Motor neuron (in vitro differentiated cells): ENCODE results near the gene MYO18A. TPM values are rescaled to one million over a fixed set of nuclear protein-coding genes. Genes with fewer than 3 reads are reported as not detected.
"Not testable (repeated sequence)": the region's sequence is repeated elsewhere in the genome, so short reads cannot be mapped to it uniquely, and the experiment has no call there.

Experiments
- ATAC-seq, 8 experiments: fragments of 200-7000 bp; cut with Tn5 transposase; replicated peaks in 6 of 8; 2 replicates each; pipeline ENCODE4 v1.8.0; 2021; ENCODE audit warnings: mild to moderate bottlenecking in 8 of 8, moderate library complexity in 8 of 8
- H3K27ac ChIP-seq, 2 donors: fragments of 250-450 bp; sonication (Bioruptor Pico); 2 replicates each; pipeline ENCODE4 v1.9.0; 2021; ENCODE audit warnings: antibody characterized with exemption in 2 of 2, mild to moderate bottlenecking in 2 of 2, moderate library complexity in 1 of 2
- H3K4me1 ChIP-seq, 2 donors: fragments of 250-450 bp; sonication (Bioruptor Pico); replicated peaks in 1 of 2; 2 replicates each; pipeline ENCODE4 v1.6.1; 2021; ENCODE audit warnings: antibody characterized with exemption in 2 of 2, mild to moderate bottlenecking in 2 of 2, moderate library complexity in 1 of 2
- H3K4me3 ChIP-seq, 5 donors: fragments of 250-450 bp; sonication (Bioruptor Pico); 2 replicates each; pipeline ENCODE4 v1.9.0; 2021; ENCODE audit warnings: antibody characterized with exemption in 5 of 5, mild to moderate bottlenecking in 5 of 5, moderate library complexity in 4 of 5
- WGBS, 10 experiments: fragments of 450-650 bp; shearing (Covaris generic); methylation state at CpG; one replicate each; pipeline ENCODE4 v1.0.0; 2022; 5-methylcytosine and 5-hydroxymethylcytosine counted together
- in situ Hi-C, 9 experiments: fragments of 400-800 bp; cut with MboI; loops; one replicate each; pipeline ENCODE4 v1.15.0; 2021; ENCODE audit warnings: low sequenced_read_pairs in 9 of 9, low pct_unique_long_range_greater_than_20kb in 2 of 9; ENCODE audit not compliant: unreplicated experiment in 9 of 9
- total RNA-seq, 8 experiments: library from RNA; unstranded; fragments of 300-600 nt; gene quantifications; 2 replicates each; pipeline versions ENCODE4 v1.2.3 to v1.2.4, GENCODE V29; 2022

Gene MYO18A
- total RNA-seq, result 100 to 1,000 TPM in 1 of 8 experiments, 10 to 100 TPM in 7; 25.9 to 233 (median 31.1) TPM

DNA sequence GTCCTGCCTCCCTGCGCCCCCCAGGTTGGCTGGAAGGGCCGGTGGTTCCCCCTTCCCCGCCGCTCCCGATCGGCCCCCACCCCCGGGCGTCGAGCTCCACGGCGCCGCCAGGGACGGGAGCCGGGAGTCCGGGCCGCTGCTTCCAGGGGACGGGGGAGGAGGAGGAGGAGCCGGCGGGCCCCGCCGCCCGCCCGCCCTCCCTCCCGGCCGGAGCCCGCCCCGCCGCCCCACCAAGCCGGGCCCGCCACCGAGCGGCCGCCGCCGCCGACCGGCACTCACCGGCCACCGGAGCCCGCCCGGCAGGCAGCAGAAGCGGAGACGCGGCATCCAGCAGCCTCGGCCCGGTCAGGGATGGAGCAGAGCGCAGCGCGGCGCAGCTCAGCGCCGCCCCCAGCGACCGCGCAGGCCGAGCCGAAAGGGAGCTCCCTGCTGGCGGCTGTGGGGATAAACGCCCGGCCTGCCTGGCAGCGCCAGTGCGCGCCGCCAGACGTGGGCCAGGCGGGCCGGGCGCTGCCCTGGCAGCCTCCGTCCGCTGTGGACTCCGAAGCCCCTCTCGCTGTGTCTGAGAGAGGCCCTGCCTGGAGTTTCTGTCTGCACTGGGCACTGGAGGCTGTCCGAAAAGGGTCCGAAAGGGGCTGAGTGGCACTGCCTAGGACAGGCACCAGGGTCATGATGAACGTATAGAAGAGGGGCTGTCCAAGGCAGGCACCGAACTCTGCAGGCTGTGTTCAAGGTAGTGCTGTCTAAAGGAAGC lies at the start of gene MYO18A:
Gene MYO18A (minus strand): TSS at position 365 of the 754 bp plus-strand sequence. CDS start 13,458 bp downstream, outside the sequence.
- H3K27ac ChIP-seq, result peak within 1 kb of the TSS; percentile 76 to 77
- H3K4me3 ChIP-seq, result peak within 1 kb of the TSS; percentile 53 to 77 (median 67)
- peaks cover 21 to 24% of the 10 kb centered on the region in 2 donors for H3K4me1 ChIP-seq
- WGBS, 10 experiments, result 0 to 100% (median 13%) methylated on average over 1 to 7 of the region's 76 CpGs; no CpG with 5 or more reads in 6 of the 10 experiments
- in situ Hi-C loops, result no loop called here
- peak; percentile 62 to 94 (median 90) for ATAC-seq

DNA sequence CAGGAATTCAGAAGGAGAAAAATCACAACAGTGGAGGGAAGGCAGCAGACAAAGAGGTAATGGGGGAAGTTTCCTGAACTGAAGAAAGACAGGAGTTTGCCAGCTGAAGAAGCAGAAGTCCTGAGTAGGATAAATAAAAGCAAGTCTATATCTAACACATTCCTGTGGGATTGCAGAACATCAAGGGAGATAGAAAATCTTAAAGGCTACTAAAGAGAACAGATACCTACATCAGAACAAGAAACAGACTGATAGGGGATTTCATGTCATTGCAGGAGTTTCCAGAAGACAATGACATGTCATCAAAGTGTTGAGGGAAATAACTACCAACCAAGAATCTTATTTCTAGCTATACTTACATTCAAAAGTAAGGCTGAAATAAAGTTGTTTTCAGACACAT lies 45.2 kb upstream of the MYO18A start:
- in situ Hi-C loops, result no loop called here
- no peak for ATAC-seq
- Histone ChIP-seq H3K4me1 (no peaks in the 10 kb centered on the region), H3K4me3 (no peak overlapping the region), H3K27ac (no peak overlapping the region)

GRCh38 chr17:29221338-29221737 lies 41.1 kb upstream of the MYO18A start:
- in situ Hi-C loops, H3K4me3 ChIP-seq, ATAC-seq, H3K27ac ChIP-seq, H3K4me1 ChIP-seq: not testable (repeated sequence)
- 88 to 100% (median 94%) methylated on average over 2 to 11 of the region's 11 CpGs for WGBS, 10 experiments

- in situ Hi-C loops, result no loop called here
- 0 to 70% (median 19%) methylated on average over 2 to 12 of the region's 14 CpGs; no CpG with 5 or more reads in 1 of the 10 experiments for WGBS, 10 experiments
- Histone ChIP-seq H3K27ac (no peak overlapping the region), H3K4me3 (no peak overlapping the region), H3K4me1 (no peaks in the 10 kb centered on the region)
- ATAC-seq, result peak; percentile 98 to 100 (median 99)
Measured at GRCh38 chr17:29219378-29220047, 39.3 kb upstream of the MYO18A start.

GRCh38 chr17:29216856-29217255 lies 36.7 kb upstream of the MYO18A start:
- no peak for ATAC-seq
- WGBS, 10 experiments, result 63 to 100% (median 88%) methylated on average over 1 to 5 of the region's 5 CpGs; no CpG with 5 or more reads in 2 of the 10 experiments
- H3K27ac ChIP-seq, result no peak overlapping the region
- in situ Hi-C loops, result no loop called here
- H3K4me1 ChIP-seq, result no peaks in the 10 kb centered on the region
- no peak overlapping the region for H3K4me3 ChIP-seq

GRCh38 chr17:29216181-29216580 lies 36.0 kb upstream of the MYO18A start:
- no peak overlapping the region for H3K4me3 ChIP-seq
- no peak for ATAC-seq
- H3K4me1 ChIP-seq, result no peaks in the 10 kb centered on the region
- 75 to 100% (median 83%) methylated on average over 2 to 6 of the region's 6 CpGs; no CpG with 5 or more reads in 4 of the 10 experiments for WGBS, 10 experiments
- no peak overlapping the region for H3K27ac ChIP-seq
- in situ Hi-C loops, result no loop called here

GRCh38 chr17:29215717-29216116 lies 35.5 kb upstream of the MYO18A start:
- no peak for ATAC-seq
- in situ Hi-C loops, result no loop called here
- H3K4me3 ChIP-seq, result no peak overlapping the region
- H3K4me1 ChIP-seq, result no peaks in the 10 kb centered on the region
- 80 to 100% (median 90%) methylated on average over 1 to 4 of the region's 4 CpGs; no CpG with 5 or more reads in 4 of the 10 experiments for WGBS, 10 experiments
- H3K27ac ChIP-seq, result no peak overlapping the region

DNA sequence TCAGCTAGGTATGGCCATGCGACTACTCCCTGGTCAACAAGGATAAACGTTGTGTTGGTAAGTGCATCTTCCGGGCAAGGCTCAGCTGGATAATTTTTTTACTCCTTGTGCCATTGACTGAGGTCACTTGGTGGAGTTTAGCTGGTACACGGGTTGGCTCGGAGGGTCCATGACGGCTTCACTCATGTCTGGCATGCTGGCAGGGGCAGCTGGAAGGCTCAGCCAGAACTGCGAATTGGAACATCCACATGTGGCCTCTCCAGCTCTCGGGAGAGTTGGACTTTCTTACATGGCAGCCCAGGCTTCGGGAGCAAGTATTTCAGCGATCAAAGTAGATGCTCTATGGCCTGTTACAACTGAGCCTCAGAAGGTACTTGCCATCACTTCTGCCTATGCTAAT lies 35.0 kb upstream of the MYO18A start:
- Histone ChIP-seq H3K27ac (no peak overlapping the region), H3K4me3 (no peak overlapping the region), H3K4me1 (no peaks in the 10 kb centered on the region)
- in situ Hi-C loops, result no loop called here
- no peak for ATAC-seq
- WGBS, 10 experiments, result 32 to 96% (median 86%) methylated on average over 1 to 8 of the region's 10 CpGs; no CpG with 5 or more reads in 1 of the 10 experiments

DNA sequence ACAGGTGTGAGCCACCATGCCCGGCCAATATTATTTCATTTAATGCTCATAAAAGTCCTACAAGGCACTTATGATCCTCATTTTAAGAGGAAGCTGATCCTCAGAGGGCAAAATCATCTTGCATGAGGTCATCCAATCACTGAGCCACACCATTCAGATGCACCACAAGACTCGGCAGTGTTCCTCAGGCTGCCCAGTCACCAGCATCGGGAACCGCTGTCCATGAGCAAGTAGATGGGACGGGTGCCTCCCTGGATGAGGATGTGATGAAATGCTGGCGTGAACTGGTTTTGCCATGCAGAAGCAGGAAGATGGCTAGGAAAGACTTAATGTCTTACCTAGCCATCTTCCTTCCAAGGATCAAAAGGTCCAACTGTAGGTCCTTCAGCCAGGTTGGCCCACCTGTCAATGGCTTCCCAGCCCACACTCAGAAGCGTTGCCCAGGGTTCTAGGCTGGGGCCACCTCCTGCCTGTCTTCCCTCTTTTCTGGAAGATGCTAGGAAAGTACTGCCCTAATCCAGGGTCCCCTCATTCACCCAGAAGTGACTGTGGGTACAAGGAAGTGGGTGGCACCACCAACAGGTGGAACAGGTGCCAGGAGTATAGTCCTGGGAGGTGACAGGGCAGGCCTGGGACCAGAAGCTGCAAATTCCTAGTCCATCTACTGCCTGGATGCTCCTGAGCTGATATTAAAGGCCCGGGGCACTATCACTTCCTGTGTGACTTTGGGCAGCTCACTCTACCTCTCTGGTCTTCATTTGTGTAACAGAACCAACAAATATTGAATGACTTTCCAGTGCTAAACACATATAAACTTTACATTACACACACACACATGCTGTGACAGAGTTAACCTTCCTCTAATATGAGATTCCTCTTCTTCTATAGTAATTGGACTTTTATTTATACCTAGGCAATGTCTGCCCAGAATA lies 34.3 kb upstream of the MYO18A start:
- H3K4me3 ChIP-seq, result no peak overlapping the region
- H3K27ac ChIP-seq, result no peak overlapping the region
- in situ Hi-C loops, result no loop called here
- H3K4me1 ChIP-seq, result no peaks in the 10 kb centered on the region
- 44 to 100% (median 90%) methylated on average over 1 to 5 of the region's 8 CpGs; no CpG with 5 or more reads in 4 of the 10 experiments for WGBS, 10 experiments
- ATAC-seq, result no peak

DNA sequence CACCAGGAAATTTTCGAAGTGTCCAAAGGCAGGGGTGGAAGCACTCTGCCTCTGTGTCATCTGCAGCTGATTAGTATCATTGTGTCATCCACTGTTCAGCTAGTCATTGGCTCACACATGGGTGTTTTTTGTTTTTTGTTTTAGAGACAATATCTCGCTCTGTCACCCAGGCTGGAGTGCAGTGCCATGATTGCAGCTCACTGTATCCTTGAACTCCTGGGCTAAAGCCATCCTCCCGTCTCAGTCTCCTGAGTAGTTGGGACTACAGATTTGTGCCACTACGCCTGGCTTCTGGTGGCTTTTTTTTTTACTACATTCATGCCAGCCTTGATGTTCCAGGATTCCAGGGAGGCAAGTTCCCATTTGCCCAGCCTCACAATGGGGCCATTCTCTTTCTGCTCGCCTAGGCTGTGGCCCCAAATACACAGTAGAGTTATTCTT lies 32.5 kb upstream of the MYO18A start:
- ATAC-seq, result peak in 6 of 8 experiments; percentile 13 to 97 (median 57)
- in situ Hi-C loops, result no loop called here
- Histone ChIP-seq H3K4me3 (no peak overlapping the region), H3K27ac (no peak overlapping the region), H3K4me1 (peaks cover 0 to 5% of the 10 kb centered on the region in 2 donors)
- 0 to 81% (median 60%) methylated on average over 1 to 5 of the region's 5 CpGs; no CpG with 5 or more reads in 1 of the 10 experiments for WGBS, 10 experiments

- H3K27ac ChIP-seq, result no peak overlapping the region
- in situ Hi-C loops, result no loop called here
- H3K4me1 ChIP-seq, result peaks cover 0 to 5% of the 10 kb centered on the region in 2 donors
- H3K4me3 ChIP-seq, result no peak overlapping the region
- WGBS, 10 experiments, result 100% methylated on average over 1 of the region's 1 CpG; no CpG with 5 or more reads in 7 of the 10 experiments
- no peak for ATAC-seq
Measured at GRCh38 chr17:29212094-29212631, 32.0 kb upstream of the MYO18A start.

GRCh38 chr17:29210879-29211278 lies 30.7 kb upstream of the MYO18A start:
- H3K27ac ChIP-seq, result no peak overlapping the region
- in situ Hi-C loops, result no loop called here
- peak in 1 of 8 experiments; percentile 37 for ATAC-seq
- H3K4me1 ChIP-seq, result peaks cover 0 to 5% of the 10 kb centered on the region in 2 donors
- 29 to 100% (median 97%) methylated on average over 1 to 2 of the region's 2 CpGs; no CpG with 5 or more reads in 2 of the 10 experiments for WGBS, 10 experiments
- H3K4me3 ChIP-seq, result no peak overlapping the region
